ENCODE results near the gene SLC19A1. TPM values are rescaled to one million over a fixed set of nuclear protein-coding genes. Genes with fewer than 3 reads are reported as not detected.

The SLC19A1 gene
- polyA plus RNA-seq, 3 donors: 25.0 to 53.0 (median 39.9) TPM

DNA sequence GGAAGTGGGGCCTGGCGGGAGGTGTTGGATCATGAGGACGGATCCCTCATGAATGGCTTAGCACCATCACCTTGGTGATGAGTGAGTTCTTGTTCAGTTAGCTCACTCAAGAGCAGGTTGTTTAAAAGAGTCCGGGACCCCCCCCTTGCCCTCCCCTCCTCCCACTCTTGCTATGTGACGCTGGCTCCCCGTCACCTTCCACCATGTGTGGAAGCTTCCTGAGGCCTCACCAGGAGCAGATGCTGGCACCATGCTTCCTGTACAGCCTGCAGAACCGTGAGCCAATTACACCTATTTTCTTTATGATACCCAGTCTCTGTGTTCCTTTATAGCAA is 3.0 kb upstream of the SLC19A1 start:
- no peak overlapping the region for H3K27ac Mint-ChIP-seq
- H3K4me1 ChIP-seq (ENCODE audit: control insufficient read depth in 1 of 2, insufficient read depth in 2 of 2, low read length in 2 of 2): peaks cover 43 to 55% of the 10 kb centered on the region in 2 donors

DNA sequence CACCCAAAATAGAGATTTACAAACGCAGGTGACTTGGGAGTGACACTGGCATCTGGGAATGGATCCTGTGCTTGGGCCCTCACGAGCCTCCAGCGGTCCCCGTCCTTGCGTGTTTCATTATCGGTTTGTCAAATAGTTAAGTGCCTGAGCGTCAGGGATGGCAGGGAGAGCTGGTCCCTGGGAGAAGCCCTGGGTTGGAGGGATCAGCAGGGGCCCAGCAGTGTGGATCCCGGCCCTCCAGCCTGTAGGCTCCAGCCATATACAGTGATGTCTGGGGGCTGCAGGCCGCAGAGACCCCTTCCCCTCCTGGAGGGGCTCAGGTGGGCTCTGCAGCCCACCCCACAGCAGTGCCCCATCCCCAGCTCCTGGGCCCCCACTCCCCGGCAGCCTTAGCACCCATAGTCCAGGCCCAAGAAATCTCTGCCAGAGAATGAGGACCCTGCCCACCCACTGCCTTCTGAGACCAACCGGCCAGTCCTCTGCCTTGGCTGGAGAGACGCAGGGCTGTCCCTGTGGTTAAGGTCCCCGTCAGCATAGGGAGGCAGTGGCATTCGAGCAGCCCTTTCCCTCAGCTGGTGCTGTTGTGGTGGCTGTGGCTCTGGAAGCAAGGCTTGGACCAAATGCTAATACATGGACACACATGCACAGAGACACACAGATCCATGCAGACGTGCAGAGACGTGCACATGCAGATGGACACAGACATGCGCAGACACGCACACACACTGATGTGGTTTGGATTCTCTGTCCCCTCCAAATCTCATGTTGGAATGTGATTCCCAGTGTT is 2.4 kb upstream of the SLC19A1 start:
- peaks cover 0 to 5% of the 10 kb centered on the region in 2 donors for H3K36me3 Mint-ChIP-seq
- H3K4me3 Mint-ChIP-seq: peak overlapping the region in 1 of 2 donors; percentile 12
- H3K4me1 Mint-ChIP-seq: peaks cover 35% of the 10 kb centered on the region
- Histone ChIP-seq H4K20me1 (ENCODE audit: insufficient read depth, low read length) (peaks cover 15% of the 10 kb centered on the region), H3K27ac (ENCODE audit: low read depth in 1 of 2, low read length in 2 of 2) (peak overlapping the region in 1 of 2 donors; percentile 87), H3K4me3 (replicated peaks in 1 of 3; ENCODE audit: low read depth in 2 of 3, low read length in 3 of 3) (peak overlapping the region in 1 of 3 experiments; percentile 77), H3K79me2 (ENCODE audit: insufficient read depth, low read length) (peaks cover 29% of the 10 kb centered on the region), H3K36me3 (replicated peaks in 1 of 2; ENCODE audit: control insufficient read depth in 1 of 2, insufficient read depth in 2 of 2, low read length in 2 of 2) (peaks cover 0 to 2% of the 10 kb centered on the region in 2 donors), H3K9me3 (replicated peaks in 1 of 2; ENCODE audit: control insufficient read depth in 1 of 2, insufficient read depth in 1 of 2, low read length in 2 of 2) (no peaks in the 10 kb centered on the region), H3K4me1 (ENCODE audit: control insufficient read depth in 1 of 2, insufficient read depth in 2 of 2, low read length in 2 of 2) (peaks cover 39 to 55% of the 10 kb centered on the region in 2 donors), H3K9ac (ENCODE audit: insufficient read depth, low read length, poor library complexity, severe bottlenecking) (no peak overlapping the region), H3K4me2 (replicated peaks; ENCODE audit: extremely low read depth, low read length, poor library complexity, severe bottlenecking) (peak overlapping the region; percentile 90), H2AFZ (ENCODE audit: insufficient read depth, low read depth, low read length, poor library complexity, severe bottlenecking) (no peak overlapping the region), H3K27me3 (ENCODE audit: control insufficient read depth in 2 of 2, insufficient read depth in 2 of 2, low read length in 2 of 2) (no peaks in the 10 kb centered on the region)
- peak overlapping the region in 1 of 7 donors; percentile 15 for H3K27ac Mint-ChIP-seq
- 91% methylated on average over 15 of the region's 18 CpGs for whole genome bisulfite sequencing (ENCODE audit: insufficient coverage)
- H3K9me3 Mint-ChIP-seq: no peaks in the 10 kb centered on the region
- peaks cover 0 to 6% (median 0%) of the 10 kb centered on the region in 3 donors for H3K27me3 Mint-ChIP-seq (ENCODE audit: low read depth in 3 of 3)
- intact Hi-C loops (cut with micrococcal nuclease): loop anchor here (5.0 to 10.0 kb wide), 2 partner anchors 67 to 250 kb away; no protein-coding TSS in a partner anchor
- no peak for DNase-seq
- TF ChIP-seq, protein P1, sequence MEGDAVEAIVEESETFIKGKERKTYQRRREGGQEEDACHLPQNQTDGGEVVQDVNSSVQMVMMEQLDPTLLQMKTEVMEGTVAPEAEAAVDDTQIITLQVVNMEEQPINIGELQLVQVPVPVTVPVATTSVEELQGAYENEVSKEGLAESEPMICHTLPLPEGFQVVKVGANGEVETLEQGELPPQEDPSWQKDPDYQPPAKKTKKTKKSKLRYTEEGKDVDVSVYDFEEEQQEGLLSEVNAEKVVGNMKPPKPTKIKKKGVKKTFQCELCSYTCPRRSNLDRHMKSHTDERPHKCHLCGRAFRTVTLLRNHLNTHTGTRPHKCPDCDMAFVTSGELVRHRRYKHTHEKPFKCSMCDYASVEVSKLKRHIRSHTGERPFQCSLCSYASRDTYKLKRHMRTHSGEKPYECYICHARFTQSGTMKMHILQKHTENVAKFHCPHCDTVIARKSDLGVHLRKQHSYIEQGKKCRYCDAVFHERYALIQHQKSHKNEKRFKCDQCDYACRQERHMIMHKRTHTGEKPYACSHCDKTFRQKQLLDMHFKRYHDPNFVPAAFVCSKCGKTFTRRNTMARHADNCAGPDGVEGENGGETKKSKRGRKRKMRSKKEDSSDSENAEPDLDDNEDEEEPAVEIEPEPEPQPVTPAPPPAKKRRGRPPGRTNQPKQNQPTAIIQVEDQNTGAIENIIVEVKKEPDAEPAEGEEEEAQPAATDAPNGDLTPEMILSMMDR (IDR thresholded peaks at IDR 0.05): no peak

More for the DNA sequence above, 3.0 kb upstream of the SLC19A1 start:
- no peak for DNase-seq
- no peak overlapping the region for H3K4me3 ChIP-seq (replicated peaks in 1 of 3; ENCODE audit: low read depth in 2 of 3, low read length in 3 of 3)
- Mint-ChIP-seq H3K4me3 (no peak overlapping the region), H3K36me3 (no peaks in the 10 kb centered on the region), H3K27me3 (ENCODE audit: low read depth in 3 of 3) (peaks cover 0 to 1% (median 0%) of the 10 kb centered on the region in 3 donors), H3K4me1 (peaks cover 35% of the 10 kb centered on the region), H3K9me3 (no peaks in the 10 kb centered on the region)
- H3K27me3 ChIP-seq (ENCODE audit: control insufficient read depth in 2 of 2, insufficient read depth in 2 of 2, low read length in 2 of 2): no peaks in the 10 kb centered on the region
- no peak overlapping the region for H2AFZ ChIP-seq (ENCODE audit: insufficient read depth, low read depth, low read length, poor library complexity, severe bottlenecking)
- H3K4me2 ChIP-seq (replicated peaks; ENCODE audit: extremely low read depth, low read length, poor library complexity, severe bottlenecking): no peak overlapping the region
- no peak overlapping the region for H3K9ac ChIP-seq (ENCODE audit: insufficient read depth, low read length, poor library complexity, severe bottlenecking)
- H3K9me3 ChIP-seq (replicated peaks in 1 of 2; ENCODE audit: control insufficient read depth in 1 of 2, insufficient read depth in 1 of 2, low read length in 2 of 2): no peaks in the 10 kb centered on the region
- H3K36me3 ChIP-seq (replicated peaks in 1 of 2; ENCODE audit: control insufficient read depth in 1 of 2, insufficient read depth in 2 of 2, low read length in 2 of 2): no peaks in the 10 kb centered on the region
- H3K79me2 ChIP-seq (ENCODE audit: insufficient read depth, low read length): peaks cover 23% of the 10 kb centered on the region
- H4K20me1 ChIP-seq (ENCODE audit: insufficient read depth, low read length): peaks cover 10% of the 10 kb centered on the region
- 87% methylated on average over 4 of the region's 6 CpGs for WGBS (ENCODE audit: insufficient coverage)
- no peak overlapping the region for H3K27ac ChIP-seq (ENCODE audit: low read depth in 1 of 2, low read length in 2 of 2)
- intact Hi-C loops (cut with micrococcal nuclease): loop anchor here (5.0 to 10.0 kb wide), 2 partner anchors 68 to 250 kb away; no protein-coding TSS in a partner anchor
- TF ChIP-seq, protein P1 (IDR thresholded peaks at IDR 0.05): no peak
